ENCODE measurements around the gene CAMK1D.

The CAMK1D gene

GRCh38 chr10:12566161-12567115 lies 217.1 kb downstream of the CAMK1D start:
- peak; percentile 6 for DNase-seq

GRCh38 chr10:12568391-12569009 lies 219.2 kb downstream of the CAMK1D start:
- DNase-seq, result no peak

DNA sequence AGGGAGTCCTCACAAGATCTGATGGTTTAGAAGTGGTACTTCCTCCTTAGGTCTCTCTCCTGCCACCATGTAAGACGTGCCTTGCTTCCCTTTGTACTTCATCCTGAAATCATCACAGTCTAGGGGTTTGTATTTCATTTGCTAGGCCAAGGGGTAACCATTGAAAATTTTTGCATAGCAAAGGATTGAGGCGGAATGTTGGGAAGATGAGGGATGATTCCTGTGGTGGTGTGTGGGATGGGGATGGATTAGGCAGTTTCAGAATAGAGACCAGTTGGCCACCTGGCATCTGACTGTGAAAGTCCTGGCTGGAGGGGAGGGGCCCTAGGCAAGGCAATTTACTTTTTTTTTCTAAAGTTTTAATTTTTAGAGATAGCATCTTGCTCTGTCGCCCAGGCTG lies 222.9 kb downstream of the CAMK1D start:
- no peak for DNase-seq

DNA sequence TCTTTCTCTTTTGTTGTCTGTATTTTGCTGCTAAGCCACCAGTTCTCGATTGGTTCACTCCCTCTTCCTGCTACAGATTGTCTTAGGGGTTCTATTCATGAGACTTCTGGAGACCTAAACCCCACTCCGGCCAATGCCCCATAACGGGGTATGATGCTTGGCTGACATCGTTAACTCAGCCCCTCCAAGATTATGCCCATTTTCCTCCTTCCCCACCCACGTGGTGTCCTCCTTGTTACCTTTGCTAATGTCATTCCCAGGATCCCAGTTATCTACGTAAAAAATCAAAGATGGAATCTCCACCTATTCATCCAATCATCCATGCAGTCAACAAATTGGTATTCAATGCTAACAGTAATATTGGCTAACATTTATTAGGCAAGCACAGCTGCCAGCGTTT lies 228.3 kb downstream of the CAMK1D start:
- DNase-seq, result no peak

DNA sequence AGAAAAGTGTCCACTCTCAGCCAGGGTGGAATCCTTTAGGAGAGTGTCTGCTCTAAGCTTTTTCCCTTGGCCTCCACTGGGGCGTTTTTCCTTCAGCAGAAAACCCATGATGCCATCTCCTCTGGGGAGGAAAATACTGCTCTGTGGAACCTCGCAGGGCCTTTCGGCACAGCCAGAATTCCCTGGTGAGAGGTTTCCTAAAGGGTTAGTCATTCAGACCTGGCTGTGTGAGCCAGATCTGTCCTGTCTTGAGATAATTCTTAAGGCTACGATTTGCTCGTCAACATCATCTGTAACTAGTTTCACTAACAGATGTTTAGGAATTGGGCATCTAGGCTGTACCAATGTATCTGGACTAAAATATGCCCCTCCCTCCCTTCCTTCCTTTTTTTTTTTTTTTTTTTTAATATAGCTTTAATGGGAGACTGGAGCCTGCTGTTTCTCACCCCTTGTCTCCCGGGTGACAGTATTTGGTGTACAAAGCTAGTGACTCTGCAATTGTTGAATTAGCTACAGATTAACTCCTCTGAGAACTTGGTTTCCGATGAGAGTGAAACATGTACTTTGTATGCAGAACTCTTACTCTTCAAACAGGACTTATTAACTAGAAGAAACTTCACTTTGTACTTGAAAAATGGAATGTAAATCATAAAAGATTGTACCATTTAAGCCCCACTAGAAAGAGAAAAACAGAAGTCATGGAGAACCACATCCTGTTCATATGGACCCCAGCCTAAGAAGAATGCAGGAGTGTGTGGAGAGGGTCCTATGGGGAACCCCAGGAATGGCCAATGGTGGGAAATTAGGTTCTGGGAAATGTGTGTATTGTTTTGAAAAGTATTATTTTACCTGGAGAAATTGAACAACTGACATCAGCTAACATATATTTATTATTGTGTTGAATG lies 230.9 kb downstream of the CAMK1D start:
- no peak for DNase-seq

GRCh38 chr10:12583891-12584595 lies 234.7 kb downstream of the CAMK1D start:
- DNase-seq, result no peak

DNA sequence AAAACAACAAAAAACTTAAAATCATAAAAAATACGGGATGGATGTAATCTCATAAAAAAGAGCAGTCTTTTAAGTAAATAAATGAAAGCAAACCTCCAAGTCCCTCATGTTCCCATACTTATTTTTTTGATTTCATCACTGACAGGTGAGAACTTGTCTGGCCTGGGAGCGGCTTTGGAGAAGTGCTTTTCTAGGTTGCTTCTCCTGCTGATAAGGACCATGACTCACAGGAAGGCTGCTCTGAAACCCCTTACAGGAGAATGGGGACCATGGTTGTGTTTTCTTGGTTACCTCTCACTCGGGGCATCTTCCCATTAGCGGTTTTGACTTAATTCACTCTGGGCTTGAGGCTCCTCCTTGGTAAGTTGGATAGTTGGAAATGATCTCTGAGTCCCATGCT lies 237.4 kb downstream of the CAMK1D start:
- DNase-seq, result no peak

DNA sequence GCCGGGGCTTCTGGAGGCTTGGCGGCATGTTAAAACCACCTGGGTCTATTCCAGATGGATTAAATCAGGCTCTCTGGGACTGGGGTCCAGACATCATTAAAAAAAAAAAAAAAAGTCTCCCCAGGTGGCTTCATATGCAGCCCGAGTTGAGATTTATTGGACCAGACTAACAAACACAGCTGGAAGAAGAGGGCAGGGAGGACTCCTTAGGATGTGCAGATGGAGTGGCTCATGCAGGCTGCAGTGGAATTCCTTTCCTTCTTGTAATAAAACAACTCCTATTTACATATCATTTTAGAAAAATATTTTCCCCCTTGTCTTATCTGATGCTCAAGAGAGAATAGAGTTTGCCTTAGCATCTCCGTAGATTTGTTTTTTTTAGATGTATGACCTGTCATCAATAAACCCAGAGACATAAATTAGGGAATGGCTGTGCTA lies 238.1 kb downstream of the CAMK1D start:
- DNase-seq, result no peak

DNA sequence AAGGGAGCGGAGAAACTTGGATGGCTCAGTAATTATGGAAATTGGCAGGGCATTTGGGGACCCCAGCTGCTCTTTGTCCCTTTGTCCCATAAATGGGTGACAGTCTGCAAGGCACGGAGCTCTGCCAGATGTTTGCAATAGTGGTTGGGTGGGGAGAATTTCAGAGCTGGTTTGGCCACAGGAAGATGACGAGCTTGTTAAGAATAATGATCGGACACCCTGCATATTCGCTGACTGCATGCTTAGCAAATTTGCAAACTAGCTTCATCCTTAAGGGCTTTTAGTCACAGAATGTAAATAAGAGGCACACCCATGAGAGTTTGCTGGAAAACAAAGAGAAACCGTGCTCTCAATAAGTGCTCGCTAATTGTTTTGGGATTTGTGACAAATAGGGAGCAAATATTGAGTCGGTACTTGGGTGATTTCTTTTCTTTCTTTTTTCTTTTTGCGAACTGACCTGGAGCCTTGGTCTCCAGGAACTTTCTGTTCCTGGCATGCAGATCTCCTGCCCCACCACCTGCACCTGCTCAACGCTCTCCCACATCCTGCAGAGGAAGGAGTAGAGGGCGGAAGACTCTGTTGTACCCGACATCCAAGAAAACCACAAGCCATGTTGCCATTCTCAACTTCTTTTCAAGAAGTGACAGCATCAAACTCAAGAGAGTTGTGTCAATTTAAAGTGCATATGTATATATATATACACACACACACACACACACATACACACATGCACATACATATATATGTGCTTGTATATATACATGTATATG lies 238.9 kb downstream of the CAMK1D start:
- DNase-seq, result no peak

GRCh38 chr10:12589291-12589690 lies 239.9 kb downstream of the CAMK1D start:
- no peak for DNase-seq

- no peak for DNase-seq
Observed at GRCh38 chr10:12589791-12590190, 240.4 kb downstream of the CAMK1D start.

- DNase-seq, result no peak
Observed at GRCh38 chr10:12590675-12591659, 241.6 kb downstream of the CAMK1D start.

- no peak for DNase-seq
Observed at GRCh38 chr10:12592967-12593366, 243.6 kb downstream of the CAMK1D start.

- no peak for DNase-seq
Observed at GRCh38 chr10:12594448-12594944, 245.1 kb downstream of the CAMK1D start.

DNA sequence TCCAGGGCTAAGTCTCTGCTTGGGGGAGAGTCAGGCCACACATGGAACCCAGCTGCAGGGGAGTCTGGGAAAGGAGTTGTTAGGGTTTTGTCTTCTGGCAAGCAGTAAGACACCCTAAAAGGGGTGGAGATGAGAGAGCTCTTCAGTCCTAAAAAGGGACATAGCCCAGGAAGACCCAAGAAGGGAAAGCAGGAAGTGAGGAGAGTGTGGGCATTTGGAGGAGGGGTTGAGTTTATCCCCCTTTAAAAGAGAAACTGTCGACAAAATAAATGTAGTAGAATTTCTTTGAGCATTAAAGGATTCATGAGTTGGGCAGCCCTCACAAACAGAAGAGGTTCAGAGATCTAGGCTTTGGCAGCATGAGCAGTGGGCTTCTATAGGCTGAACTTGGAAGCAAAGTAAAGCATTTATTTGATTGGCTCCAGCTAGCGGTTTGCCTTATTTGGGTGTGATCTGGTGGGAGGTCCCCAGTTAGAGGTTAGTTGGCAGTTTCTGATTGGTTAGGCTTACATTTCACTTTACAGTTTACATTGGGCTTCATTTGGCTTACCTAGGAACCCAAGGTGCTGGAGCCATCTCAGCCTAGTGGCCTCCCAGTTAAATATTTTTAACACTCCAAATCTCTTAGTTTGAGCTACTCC lies 246.7 kb downstream of the CAMK1D start:
- DNase-seq, result no peak

GRCh38 chr10:12597176-12597575 lies 247.8 kb downstream of the CAMK1D start:
- no peak for DNase-seq

DNA sequence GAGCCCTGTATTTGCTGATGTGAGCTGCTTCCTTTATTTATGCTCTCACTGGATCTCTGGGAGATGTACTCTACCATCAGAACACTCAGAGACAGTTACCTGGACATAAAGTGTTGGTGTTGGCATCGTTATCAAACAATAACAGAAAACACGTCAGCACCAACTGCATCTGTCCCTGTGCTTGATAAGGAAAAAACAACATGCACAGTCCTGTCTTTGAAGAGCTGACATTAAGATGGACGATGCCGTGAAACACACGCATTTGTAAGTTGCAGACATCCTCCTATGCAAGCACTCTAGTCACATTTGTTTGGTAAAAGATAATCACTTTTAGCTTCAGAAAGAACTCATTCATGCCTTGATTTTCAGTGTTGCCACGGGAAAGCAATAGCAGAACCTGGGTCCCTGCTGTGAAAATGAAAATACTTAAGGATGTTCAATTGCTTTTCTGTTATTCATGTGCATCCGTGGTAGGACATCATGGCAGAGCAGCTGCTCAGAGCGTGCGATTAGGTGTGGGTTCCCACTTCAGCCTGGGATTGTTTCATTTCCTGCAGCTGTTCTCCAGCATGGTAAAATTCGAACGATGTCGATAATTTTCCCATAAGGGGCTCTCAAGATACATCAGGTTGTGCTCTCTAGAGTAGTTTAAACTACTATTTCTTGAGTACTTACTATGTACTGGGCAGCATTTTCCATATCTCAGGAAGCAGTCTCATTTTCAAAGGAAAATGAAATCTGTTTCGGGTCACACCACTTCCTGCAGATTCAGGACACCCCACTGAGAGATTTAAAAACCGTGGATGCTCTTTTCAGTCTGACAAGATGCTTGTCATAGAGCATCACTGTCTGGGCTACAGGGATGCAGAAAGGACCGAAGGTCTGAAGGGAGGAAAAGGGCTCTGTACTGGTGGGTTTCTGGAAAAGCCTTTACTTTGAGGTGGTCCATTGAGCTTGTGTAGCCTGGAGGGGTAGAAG lies 248.7 kb downstream of the CAMK1D start:
- no peak for DNase-seq

DNA sequence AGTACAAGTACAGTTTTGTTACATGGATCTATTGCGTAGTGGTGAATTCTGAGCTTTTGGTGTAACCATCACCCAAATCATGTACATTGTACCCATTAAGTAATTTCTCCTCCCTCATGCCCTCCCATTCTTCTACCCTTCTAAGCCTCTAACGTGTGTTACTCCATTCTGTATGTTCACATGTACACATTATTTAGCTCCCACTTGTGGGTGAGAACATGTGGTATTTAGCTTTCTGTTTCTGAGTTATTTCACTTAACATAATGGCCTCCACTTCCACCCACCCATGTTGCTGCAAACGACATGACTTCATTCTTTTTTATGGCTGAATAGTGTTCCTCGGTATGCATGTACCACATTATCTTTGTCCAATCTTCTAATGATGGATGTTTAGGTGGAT lies 251.3 kb downstream of the CAMK1D start:
- no peak for DNase-seq

Measured in NCI-H1694 (cell line).